ENCODE results near the gene BRD1. TPM values are rescaled to one million over a fixed set of nuclear protein-coding genes. Genes with fewer than 3 reads are reported as not detected.
A peak's percentile ranks its signal among the peaks of the same experiment; 100 is the strongest.

The BRD1 gene
- total RNA-seq, 1 experiment from 2014 or later = 51.2 TPM

GRCh38 chr22:49850021-49850911 lies 22.6 kb upstream of the BRD1 start:
- H3K27ac ChIP-seq (ENCODE audit: low read depth, low read length, poor library complexity, severe bottlenecking) = no peak overlapping the region
- ChIA-PET CTCF (no interaction called here), POLR2A (ENCODE audit: low non-redundant PET) (no interaction called here)
- peaks cover 7% of the 10 kb centered on the region for H3K4me1 ChIP-seq (ENCODE audit: insufficient read depth, low read length, poor library complexity, severe bottlenecking)
- intact Hi-C loops (cut with micrococcal nuclease; ENCODE audit: unreplicated experiment) = no loop called here
- BruUV-seq (replicated peaks) = no TSS peak
- no peak for TF ChIP-seq CTCF (conservative IDR thresholded peaks at IDR 0.05; ENCODE audit: low read depth, low read length)
- TF ChIP-seq EZH2 (IDR thresholded peaks at IDR 0.05; ENCODE audit: borderline replicate concordance, low read depth, low read length, poor library complexity, severe bottlenecking) = no peak
- H3K27me3 ChIP-seq (replicated peaks; ENCODE audit: insufficient read depth, low read depth, low read length, poor library complexity) = peaks cover 52% of the 10 kb centered on the region
- H3K9me3 ChIP-seq (ENCODE audit: low read depth, low read length, poor library complexity, severe bottlenecking) = no peaks in the 10 kb centered on the region
- DNase-seq (ENCODE audit: low spot score) = no peak
- peak overlapping the region; percentile 37 for H3K4me3 ChIP-seq (ENCODE audit: low read depth, low read length, poor library complexity, severe bottlenecking)
- no peaks in the 10 kb centered on the region for H3K36me3 ChIP-seq (ENCODE audit: insufficient read depth, low read length, poor library complexity, severe bottlenecking)

GRCh38 chr22:49849161-49850020 lies 21.7 kb upstream of the BRD1 start:
- peaks cover 53% of the 10 kb centered on the region for H3K27me3 ChIP-seq (replicated peaks; ENCODE audit: insufficient read depth, low read depth, low read length, poor library complexity)
- peaks cover 3% of the 10 kb centered on the region for H3K4me1 ChIP-seq (ENCODE audit: insufficient read depth, low read length, poor library complexity, severe bottlenecking)
- intact Hi-C loops (cut with micrococcal nuclease; ENCODE audit: unreplicated experiment) = no loop called here
- H3K9me3 ChIP-seq (ENCODE audit: low read depth, low read length, poor library complexity, severe bottlenecking) = no peaks in the 10 kb centered on the region
- no peak for DNase-seq (ENCODE audit: low spot score)
- peak overlapping the region; percentile 37 for H3K4me3 ChIP-seq (ENCODE audit: low read depth, low read length, poor library complexity, severe bottlenecking)
- H3K36me3 ChIP-seq (ENCODE audit: insufficient read depth, low read length, poor library complexity, severe bottlenecking) = no peaks in the 10 kb centered on the region
- BruUV-seq (replicated peaks) = no TSS peak
- ChIA-PET POLR2A (ENCODE audit: low non-redundant PET) (no interaction called here), CTCF (no interaction called here)
- TF ChIP-seq EZH2 (IDR thresholded peaks at IDR 0.05; ENCODE audit: borderline replicate concordance, low read depth, low read length, poor library complexity, severe bottlenecking) (peak; percentile 77), CTCF (conservative IDR thresholded peaks at IDR 0.05; ENCODE audit: low read depth, low read length) (no peak)
- no peak overlapping the region for H3K27ac ChIP-seq (ENCODE audit: low read depth, low read length, poor library complexity, severe bottlenecking)

GRCh38 chr22:49848690-49849160 lies 21.1 kb upstream of the BRD1 start:
- POLR2A ChIA-PET (ENCODE audit: low non-redundant PET) = no interaction called here
- DNase-seq (ENCODE audit: low spot score) = no peak
- BruUV-seq (replicated peaks) = no TSS peak
- TF ChIP-seq EZH2 (IDR thresholded peaks at IDR 0.05; ENCODE audit: borderline replicate concordance, low read depth, low read length, poor library complexity, severe bottlenecking) (peak; percentile 89), CTCF (conservative IDR thresholded peaks at IDR 0.05; ENCODE audit: low read depth, low read length) (no peak)
- Histone ChIP-seq H3K27ac (ENCODE audit: low read depth, low read length, poor library complexity, severe bottlenecking) (no peak overlapping the region), H3K9me3 (ENCODE audit: low read depth, low read length, poor library complexity, severe bottlenecking) (no peaks in the 10 kb centered on the region), H3K27me3 (replicated peaks; ENCODE audit: insufficient read depth, low read depth, low read length, poor library complexity) (peaks cover 57% of the 10 kb centered on the region), H3K4me1 (ENCODE audit: insufficient read depth, low read length, poor library complexity, severe bottlenecking) (peaks cover 3% of the 10 kb centered on the region), H3K36me3 (ENCODE audit: insufficient read depth, low read length, poor library complexity, severe bottlenecking) (no peaks in the 10 kb centered on the region), H3K4me3 (ENCODE audit: low read depth, low read length, poor library complexity, severe bottlenecking) (peak overlapping the region; percentile 37)
- intact Hi-C loops (cut with micrococcal nuclease; ENCODE audit: unreplicated experiment) = no loop called here
- CTCF ChIA-PET = no interaction called here

Data from A673 (cell line).